ENCODE results near the gene TAT.

Gene TAT

GRCh38 chr16:71536752-71537499 lies 40.0 kb downstream of the TAT start:
- no peak for DNase-seq

DNA sequence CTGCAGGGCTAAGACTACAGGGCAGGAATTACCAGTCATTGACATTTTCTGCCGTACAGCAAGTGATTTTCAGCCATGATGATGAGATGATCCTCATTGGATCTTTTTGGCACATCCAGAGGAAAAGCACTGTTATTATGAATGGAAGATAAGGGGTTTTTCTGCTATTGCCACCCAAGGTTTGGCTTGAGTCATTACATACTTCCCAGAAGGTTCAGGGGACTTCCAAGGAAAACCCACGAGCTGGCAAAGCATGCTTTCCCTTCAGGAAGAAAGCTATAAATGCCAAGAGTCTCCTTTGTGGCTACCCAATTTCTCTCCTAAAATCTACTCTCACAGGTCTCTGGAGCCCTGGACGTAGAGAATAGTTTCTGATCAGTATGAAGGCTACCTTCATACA lies 44.5 kb downstream of the TAT start:
- no peak for DNase-seq

DNA sequence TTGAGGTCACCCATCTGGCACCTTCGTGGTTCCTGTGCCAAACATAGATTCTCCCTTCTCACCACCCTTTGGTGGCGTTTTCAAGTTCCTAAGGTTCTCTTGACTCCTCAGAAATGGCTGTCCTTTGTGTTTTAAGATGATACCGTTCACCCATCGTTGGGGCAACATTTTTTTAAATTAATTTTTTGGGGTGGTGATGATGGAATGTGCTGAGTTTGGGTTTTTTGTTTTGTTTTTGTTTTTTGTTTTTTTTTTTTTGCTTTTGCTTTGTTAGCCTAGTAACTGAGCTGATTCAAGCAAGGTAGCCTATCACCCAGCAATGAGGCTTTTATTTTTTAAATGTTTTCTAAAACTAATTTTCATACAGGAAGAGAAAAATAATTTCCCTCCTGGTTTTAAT lies 48.0 kb downstream of the TAT start:
- no peak for DNase-seq

GRCh38 chr16:71528257-71528656 lies 48.6 kb downstream of the TAT start:
- no peak for DNase-seq

- peak; percentile 34 for DNase-seq
These were observed 50.7 kb downstream of the TAT start, which contains the start of gene CHST4 for GRCh38 chr16:71526111-71526631. Gene CHST4, plus strand, starts transcription at chr16:71526426. Its CDS starts 10,252 bp downstream, at chr16:71536678.

DNA sequence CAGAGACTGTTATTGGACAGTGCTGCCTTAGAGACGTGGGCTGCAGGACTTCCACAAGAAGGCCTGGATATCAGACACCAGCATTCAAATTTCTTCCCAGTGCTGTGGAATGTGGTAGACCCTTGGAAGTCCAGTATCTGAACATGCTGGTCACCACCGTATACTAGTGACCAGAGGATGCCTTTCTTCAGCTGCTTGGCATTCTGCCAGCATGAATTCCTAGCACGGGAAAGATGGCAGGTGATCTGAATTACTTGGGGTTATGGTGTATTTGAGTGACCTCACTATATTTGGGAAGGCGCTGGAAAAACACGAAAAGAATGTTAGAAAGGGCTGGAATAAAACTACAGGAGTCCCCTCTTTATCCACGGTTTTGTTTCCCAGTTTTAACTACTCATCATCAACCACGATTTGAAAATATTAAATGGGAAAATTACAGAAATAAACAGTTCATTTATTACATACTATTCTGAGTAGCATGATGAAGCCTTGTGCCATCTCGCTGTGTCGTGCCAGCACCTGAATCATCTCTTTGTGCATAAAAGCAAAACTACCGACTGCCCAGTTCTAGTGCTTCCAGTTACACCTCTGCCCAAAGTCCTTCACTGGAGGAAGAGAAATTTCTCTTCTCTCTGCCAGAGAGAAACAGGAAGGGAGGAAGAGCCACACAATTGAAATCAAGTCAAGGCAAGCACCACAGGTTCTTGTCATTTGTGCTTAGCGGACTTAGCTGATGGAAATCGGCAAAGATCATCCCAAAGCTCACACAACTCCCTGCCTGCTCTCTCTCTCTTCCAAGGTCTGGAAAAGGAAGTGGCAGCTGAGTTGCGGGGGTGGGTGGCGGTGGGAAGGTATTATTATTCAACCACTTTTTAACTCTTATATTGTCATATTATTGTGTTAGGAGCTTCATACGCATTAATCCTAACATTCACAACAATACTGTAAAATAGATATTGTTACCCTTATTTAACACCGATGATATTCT lies 52.0 kb downstream of the TAT start:
- DNase-seq: no peak

DNA sequence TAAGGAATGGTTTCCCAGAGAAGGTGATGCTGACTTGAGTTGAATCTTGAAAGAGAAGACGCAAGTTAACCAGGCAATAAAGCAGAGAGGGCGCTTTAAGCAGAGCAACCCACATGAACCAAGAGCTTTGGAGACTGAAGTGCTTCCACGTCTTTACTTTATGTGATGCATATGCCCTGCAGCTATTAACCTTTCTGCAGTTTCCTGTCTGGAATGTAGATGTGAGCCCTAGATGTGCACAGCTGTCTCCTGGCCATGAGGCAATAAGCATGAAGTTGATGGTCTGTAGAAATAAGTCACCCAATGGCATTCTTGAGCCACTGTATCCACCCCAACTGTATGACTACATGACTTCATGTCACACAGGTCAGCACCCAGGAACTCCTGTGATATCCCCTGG lies 56.3 kb downstream of the TAT start:
- DNase-seq: no peak

All from SIG-M5 (cell line).